Ishikawa (cell line): Measurements from ENCODE around the gene FAM161B.

Source experiments
- CEBPB ChIP-seq: IDR thresholded peaks from 2 replicates; pipeline ENCODE4 v1.6.1; 2012
- CREB1 ChIP-seq: IDR thresholded peaks from 2 replicates; pipeline ENCODE4 v1.6.1; 2012; ENCODE audit warnings: low read depth
- EGR1 ChIP-seq: IDR thresholded peaks from 2 replicates; pipeline ENCODE4 v1.6.1; 2012
- EP300 ChIP-seq: IDR thresholded peaks from 2 replicates; pipeline ENCODE4 v1.6.1; 2012; ENCODE audit warnings: borderline replicate concordance
- FOXM1 ChIP-seq: IDR thresholded peaks from 2 replicates; pipeline ENCODE4 v1.6.1; 2012; ENCODE audit warnings: low read depth, borderline replicate concordance
- NFIC ChIP-seq: IDR thresholded peaks from 2 replicates; pipeline ENCODE4 v1.6.1; 2012
- RAD21 ChIP-seq: IDR thresholded peaks from 2 replicates; pipeline ENCODE4 v1.6.1; 2012; ENCODE audit warnings: low read depth
- TAF1 ChIP-seq: IDR thresholded peaks from 2 replicates; pipeline ENCODE4 v1.6.1; 2012; ENCODE audit warnings: low read depth, mild to moderate bottlenecking
- TCF12 ChIP-seq: IDR thresholded peaks from 2 replicates; pipeline ENCODE4 v1.6.1; 2012; ENCODE audit warnings: low read depth
- YY1 ChIP-seq: IDR thresholded peaks from 2 replicates; pipeline ENCODE4 v1.6.1; 2012; ENCODE audit warnings: low read depth
- ZBTB7A ChIP-seq: IDR thresholded peaks from 2 replicates; pipeline ENCODE4 v1.6.1; 2012; ENCODE audit warnings: low read depth
- TF ChIP-seq, protein P1 (sequence below): IDR thresholded peaks from 2 replicates; pipeline ENCODE4 v1.6.1; 2012
- TF ChIP-seq, protein P2 (sequence below): IDR thresholded peaks from 2 replicates; pipeline ENCODE4 v1.6.1; 2012; ENCODE audit warnings: low read depth, mild to moderate bottlenecking
- TF ChIP-seq, protein P3 (sequence below): IDR thresholded peaks from 2 replicates; pipeline ENCODE4 v1.6.1; 2012

DNA sequence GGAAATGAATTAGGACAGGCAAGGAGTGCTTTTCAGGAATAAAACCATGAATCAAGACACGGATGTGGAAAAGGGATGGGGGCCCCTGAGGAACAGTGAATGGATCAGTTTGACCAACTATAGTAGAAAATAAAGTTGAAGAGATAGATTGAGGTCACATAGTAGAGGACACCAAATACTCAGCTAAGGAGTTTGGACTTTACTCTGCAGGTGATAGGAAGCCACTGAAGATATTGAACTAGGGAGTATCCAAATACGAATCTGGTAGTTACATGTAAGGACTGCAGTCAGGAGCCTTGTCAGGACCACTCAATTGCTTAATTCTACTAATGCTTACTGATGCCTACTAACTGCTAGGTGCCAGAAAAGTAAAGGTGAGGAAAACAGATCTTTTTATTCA lies 48.8 kb upstream of the FAM161B start:
- TF ChIP-seq EP300 (no peak), RAD21 (no peak), EGR1 (no peak), FOXM1 (no peak), TAF1 (no peak), CREB1 (no peak), TCF12 (no peak), CEBPB (no peak), ZBTB7A (no peak), YY1 (no peak), NFIC (no peak)
- TF ChIP-seq, protein P1, sequence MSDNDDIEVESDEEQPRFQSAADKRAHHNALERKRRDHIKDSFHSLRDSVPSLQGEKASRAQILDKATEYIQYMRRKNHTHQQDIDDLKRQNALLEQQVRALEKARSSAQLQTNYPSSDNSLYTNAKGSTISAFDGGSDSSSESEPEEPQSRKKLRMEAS, result no peak
- TF ChIP-seq, protein P2, sequence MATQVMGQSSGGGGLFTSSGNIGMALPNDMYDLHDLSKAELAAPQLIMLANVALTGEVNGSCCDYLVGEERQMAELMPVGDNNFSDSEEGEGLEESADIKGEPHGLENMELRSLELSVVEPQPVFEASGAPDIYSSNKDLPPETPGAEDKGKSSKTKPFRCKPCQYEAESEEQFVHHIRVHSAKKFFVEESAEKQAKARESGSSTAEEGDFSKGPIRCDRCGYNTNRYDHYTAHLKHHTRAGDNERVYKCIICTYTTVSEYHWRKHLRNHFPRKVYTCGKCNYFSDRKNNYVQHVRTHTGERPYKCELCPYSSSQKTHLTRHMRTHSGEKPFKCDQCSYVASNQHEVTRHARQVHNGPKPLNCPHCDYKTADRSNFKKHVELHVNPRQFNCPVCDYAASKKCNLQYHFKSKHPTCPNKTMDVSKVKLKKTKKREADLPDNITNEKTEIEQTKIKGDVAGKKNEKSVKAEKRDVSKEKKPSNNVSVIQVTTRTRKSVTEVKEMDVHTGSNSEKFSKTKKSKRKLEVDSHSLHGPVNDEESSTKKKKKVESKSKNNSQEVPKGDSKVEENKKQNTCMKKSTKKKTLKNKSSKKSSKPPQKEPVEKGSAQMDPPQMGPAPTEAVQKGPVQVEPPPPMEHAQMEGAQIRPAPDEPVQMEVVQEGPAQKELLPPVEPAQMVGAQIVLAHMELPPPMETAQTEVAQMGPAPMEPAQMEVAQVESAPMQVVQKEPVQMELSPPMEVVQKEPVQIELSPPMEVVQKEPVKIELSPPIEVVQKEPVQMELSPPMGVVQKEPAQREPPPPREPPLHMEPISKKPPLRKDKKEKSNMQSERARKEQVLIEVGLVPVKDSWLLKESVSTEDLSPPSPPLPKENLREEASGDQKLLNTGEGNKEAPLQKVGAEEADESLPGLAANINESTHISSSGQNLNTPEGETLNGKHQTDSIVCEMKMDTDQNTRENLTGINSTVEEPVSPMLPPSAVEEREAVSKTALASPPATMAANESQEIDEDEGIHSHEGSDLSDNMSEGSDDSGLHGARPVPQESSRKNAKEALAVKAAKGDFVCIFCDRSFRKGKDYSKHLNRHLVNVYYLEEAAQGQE, result no peak
- TF ChIP-seq, protein P3, sequence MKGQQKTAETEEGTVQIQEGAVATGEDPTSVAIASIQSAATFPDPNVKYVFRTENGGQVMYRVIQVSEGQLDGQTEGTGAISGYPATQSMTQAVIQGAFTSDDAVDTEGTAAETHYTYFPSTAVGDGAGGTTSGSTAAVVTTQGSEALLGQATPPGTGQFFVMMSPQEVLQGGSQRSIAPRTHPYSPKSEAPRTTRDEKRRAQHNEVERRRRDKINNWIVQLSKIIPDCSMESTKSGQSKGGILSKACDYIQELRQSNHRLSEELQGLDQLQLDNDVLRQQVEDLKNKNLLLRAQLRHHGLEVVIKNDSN, result no peak
